AG04450 (cell line): ENCODE measurements around the gene TNFRSF14. TPM values are rescaled to one million over a fixed set of nuclear protein-coding genes. Genes with fewer than 3 reads are reported as not detected.

Source experiments
- CTCF ChIA-PET: fragments of 300-600, 350-600 bp; formaldehyde crosslinking; extraction: SDS; loops from one replicate; lab custom pipeline; 2022; ENCODE audit warnings: antibody characterized with exemption, inconsistent platforms; lab: Charles Lee
- POLR2A ChIA-PET: fragments of 350-600 bp; formaldehyde crosslinking; extraction: SDS; loops from one replicate; lab custom pipeline; 2021; ENCODE audit warnings: antibody characterized with exemption, inconsistent platforms; lab: Yijun Ruan, JAX
- DNase-seq: peaks from one replicate; pipeline ENCODE4 v3.0.0-alpha.2; 2011; ENCODE audit warnings: low read depth, low spot score
- H3K27ac ChIP-seq: one replicate; pipeline ENCODE4 v1.5.1; 2012; ENCODE audit warnings: low read depth, low read length, control low read depth
- H3K27me3 ChIP-seq: one replicate; pipeline ENCODE4 v1.6.0; 2012; ENCODE audit warnings: low read length; ENCODE audit not compliant: control insufficient read depth, insufficient read depth
- H3K4me3 ChIP-seq: 2 replicates; pipeline ENCODE4 v1.5.1; 2011; ENCODE audit warnings: mild to moderate bottlenecking, low read depth, low read length, control low read depth
- H3K9me3 ChIP-seq: 2 replicates; pipeline ENCODE4 v1.5.1; 2012; ENCODE audit warnings: low read length; ENCODE audit not compliant: control insufficient read depth, insufficient read depth
- CTCF ChIP-seq: IDR thresholded peaks from 2 replicates; pipeline ENCODE4 v1.5.1; 2011; ENCODE audit warnings: low read depth, low read length, control low read depth, inconsistent platforms
- polyA plus RNA-seq: library from polyadenylated mRNA; depleted of rRNA; stranded (reverse); fragments of >200 nt; gene quantifications from 2 replicates; pipeline ENCODE4 v1.2.3, GENCODE V29; 2011

TNFRSF14 gene
- polyA plus RNA-seq, 1 experiment: 5.4 TPM

- ChIA-PET CTCF (no interaction called here), POLR2A (no interaction called here)
- TF ChIP-seq CTCF: no peak
- Histone ChIP-seq H3K27ac (no peak overlapping the region), H3K27me3 (peaks cover 35% of the 10 kb centered on the region), H3K9me3 (no peaks in the 10 kb centered on the region; the same call in 1 of the 2 replicates), H3K4me3 (no peak overlapping the region)
- DNase-seq: no peak
These were observed 27.6 kb upstream of the TNFRSF14 start for GRCh38 chr1:2528611-2528965.

- DNase-seq: no peak
- ChIA-PET POLR2A (no interaction called here), CTCF (no interaction called here)
- no peak overlapping the region for H3K27ac ChIP-seq
- H3K4me3 ChIP-seq: no peak overlapping the region
- TF ChIP-seq CTCF: no peak
- H3K27me3 ChIP-seq: peaks cover 35% of the 10 kb centered on the region
- H3K9me3 ChIP-seq: no peaks in the 10 kb centered on the region; the same call in 1 of the 2 replicates
These were observed 27.0 kb upstream of the TNFRSF14 start for GRCh38 chr1:2528966-2529783.

- no peak for DNase-seq
- CTCF ChIA-PET: interaction anchor here (1.4 kb wide), 1 partner anchor 18 kb away, joined by 4 read pairs; no protein-coding TSS in a partner anchor
- H3K9me3 ChIP-seq: no peaks in the 10 kb centered on the region; the same call in 1 of the 2 replicates
- H3K27me3 ChIP-seq: peaks cover 35% of the 10 kb centered on the region
- no peak within 1 kb of the TSS for H3K4me3 ChIP-seq
- no peak within 1 kb of the TSS for H3K27ac ChIP-seq
- POLR2A ChIA-PET: no interaction called here
- no peak for TF ChIP-seq CTCF
These were observed 26.2 kb upstream of the TNFRSF14 start, which contains the start of gene HES5 for GRCh38 chr1:2529784-2530512. TSS of gene HES5 (minus strand) at chr1:2530263. CDS start at chr1:2530164, 99 bp downstream.

GRCh38 chr1:2530513-2531361 is 25.4 kb upstream of the TNFRSF14 start:
- Histone ChIP-seq H3K27me3 (peaks cover 35% of the 10 kb centered on the region), H3K27ac (no peak overlapping the region), H3K4me3 (no peak overlapping the region), H3K9me3 (no peaks in the 10 kb centered on the region; the same call in 1 of the 2 replicates)
- no peak for TF ChIP-seq CTCF
- CTCF ChIA-PET: interaction anchor here (1.4 kb wide), 1 partner anchor 18 kb away, joined by 4 read pairs; no protein-coding TSS in a partner anchor
- DNase-seq: no peak
- POLR2A ChIA-PET: no interaction called here
